NCI-H510A treated with DMSO at 0.1 percent for 48 hours (cell line): Measurements from ENCODE around the gene PRR20C.
"Not testable (repeated sequence)": the region's sequence is repeated elsewhere in the genome, so short reads cannot be mapped to it uniquely, and the experiment has no call there.

Source experiments
- DNase-seq: peaks from one replicate; lab custom pipeline; 2025; lab: John Stamatoyannopoulos, UW

PRR20C gene

DNA sequence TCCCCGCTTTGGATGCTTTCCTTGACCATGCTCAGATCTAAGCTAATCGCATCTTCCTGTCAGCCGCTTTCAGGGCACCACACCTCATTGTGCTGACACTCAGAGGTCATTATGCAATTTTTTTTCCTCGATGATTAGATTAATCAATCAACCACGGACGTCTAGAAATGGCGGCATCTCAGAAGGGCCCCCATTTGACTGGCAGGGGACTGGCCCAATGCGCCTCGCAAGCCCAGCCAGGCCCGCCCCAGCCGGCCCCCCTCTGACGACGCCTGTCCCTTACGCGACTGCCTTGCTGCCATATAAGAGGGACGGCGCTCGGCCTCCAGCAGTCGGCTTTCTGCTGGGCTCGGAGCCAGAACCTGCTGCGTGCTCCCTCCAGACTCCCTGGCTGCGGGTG is at the start of gene PRR20C:
TSS of gene PRR20C (plus strand) at position 301 of the 400 bp plus-strand sequence. CDS start 387 bp downstream, outside the sequence.
- DNase-seq = not testable (repeated sequence)

DNA sequence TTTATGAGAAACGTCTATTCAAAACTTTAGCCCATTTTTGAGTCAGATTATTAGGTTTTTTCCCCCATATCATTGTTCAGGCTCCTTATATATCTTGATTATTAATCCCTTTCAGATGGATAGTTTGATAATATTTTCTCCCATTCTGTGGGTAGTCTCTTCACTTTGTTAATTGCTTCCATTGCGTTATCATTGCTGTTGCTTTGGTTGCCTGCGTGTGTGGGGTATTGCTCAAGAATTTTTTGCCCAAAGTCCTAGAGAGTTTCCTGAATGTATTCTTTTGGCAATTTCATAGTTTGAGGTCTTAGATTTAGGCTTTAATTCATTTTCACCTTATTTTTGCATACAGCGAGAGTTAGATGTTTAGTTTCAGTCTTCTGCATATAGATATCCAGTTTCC is 38.9 kb upstream of the PRR20C start:
- no peak for DNase-seq

DNA sequence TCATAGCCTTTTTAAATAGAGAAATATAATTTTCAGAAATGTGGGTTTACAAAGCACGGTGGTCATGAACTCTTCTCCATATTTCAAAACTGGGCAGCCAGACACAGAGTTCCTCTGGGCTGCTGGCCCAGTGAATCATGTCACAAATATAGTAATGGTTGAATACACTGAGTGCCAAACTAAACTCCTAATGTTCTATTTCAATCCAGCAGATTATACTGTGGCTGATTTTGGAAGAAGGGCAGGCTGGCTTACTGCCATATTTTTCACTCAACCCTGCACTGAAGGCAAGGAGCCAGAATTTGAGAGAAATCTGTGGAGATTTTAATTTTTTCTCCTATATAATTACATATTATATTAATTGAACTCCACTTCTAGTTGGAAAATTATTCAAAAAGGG is 30.2 kb upstream of the PRR20C start:
- no peak for DNase-seq

DNA sequence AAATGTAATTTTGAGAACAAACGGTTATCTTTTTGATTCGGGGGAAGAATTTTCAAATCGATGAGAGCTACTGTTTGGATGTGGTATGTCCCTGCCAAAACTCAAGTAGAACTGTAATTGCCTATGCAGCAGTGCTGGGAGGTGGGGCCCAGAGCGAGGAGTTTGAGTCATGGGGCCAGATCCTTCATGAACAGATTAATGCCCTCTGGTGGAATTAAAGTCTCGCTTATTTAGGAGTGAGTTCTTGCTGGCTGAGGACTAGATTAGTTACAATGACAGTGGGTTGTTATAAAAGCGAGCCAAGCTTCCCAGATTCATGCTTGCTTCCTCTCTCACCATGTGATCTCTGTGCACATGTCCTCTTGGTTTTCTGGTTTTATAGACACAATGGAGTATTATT is 25.0 kb upstream of the PRR20C start:
- DNase-seq = no peak

DNA sequence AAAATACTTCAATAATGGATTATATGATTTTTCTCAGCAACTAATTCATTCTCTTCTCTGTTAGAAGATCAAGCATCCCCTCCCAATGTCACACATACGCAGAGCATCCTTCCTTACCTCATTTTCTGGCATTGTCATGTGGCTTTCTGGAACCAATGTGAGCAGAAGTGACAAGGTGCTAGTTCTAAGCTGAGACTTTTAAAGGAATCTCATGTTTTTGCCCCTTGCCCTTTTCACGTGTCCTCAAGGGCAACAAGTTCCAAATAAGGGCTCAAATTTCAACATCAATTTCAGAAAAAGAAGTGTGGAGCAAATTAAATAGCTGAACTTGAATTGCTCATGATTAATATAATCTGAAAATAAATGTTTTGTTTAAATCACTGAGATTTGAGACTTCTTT is 17.8 kb upstream of the PRR20C start:
- no peak for DNase-seq

DNA sequence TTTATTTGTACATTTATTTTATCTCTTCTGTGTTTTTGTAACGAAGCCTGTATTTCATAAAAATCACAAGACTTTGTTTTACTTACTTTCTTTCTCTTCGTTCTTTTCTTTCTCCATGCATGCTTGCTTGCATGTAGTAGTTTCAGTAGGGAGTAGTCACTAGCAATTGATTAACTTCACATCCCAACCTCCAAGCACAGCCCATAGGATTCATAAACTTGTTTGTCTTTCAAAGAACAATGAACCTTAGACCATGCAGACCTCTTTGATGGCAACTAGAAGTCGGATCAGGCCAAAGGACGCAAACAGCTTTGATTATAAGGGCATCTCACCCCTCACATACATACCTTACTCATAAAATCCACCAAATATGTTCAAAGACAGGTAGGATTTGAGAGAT is 16.3 kb upstream of the PRR20C start:
- no peak for DNase-seq

DNA sequence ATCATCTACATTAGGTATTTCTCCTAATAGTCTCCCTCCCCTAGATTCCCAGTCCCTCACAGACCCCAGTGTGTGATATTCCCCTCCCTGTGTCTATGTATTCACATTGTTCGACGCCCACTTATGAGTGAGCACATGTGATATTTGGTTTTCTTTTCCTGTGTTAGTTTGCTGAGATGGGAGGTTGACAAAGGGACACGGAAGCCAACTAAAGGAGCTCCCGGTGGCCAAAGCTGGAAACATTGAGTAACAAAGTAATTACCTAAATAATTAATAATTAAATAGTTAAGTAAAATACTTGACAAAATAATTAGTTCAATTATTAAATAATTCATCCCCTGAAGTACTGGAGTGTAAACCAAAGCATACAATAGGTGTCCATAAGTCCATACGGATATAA is 14.9 kb upstream of the PRR20C start:
- no peak for DNase-seq

DNA sequence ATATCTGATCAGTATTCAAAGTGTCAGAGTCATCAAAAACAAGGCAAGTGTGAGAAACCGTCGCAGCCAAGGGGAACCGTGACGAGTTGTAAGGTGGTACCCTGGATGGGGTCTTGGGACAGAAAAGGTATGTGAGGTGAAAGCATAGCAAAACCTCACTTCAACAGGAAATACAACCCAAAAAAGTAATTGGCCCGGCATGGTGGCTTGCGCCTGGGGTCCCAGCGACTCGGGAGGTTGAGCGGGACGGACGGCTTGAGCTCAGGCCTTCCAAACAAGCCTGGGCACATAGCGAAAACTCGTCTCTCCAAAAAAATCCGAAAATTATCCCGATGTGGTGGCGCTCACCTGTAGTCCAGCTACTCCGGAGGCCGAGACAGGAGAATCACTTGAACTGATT is 14.1 kb upstream of the PRR20C start:
- DNase-seq = not testable (repeated sequence)

DNA sequence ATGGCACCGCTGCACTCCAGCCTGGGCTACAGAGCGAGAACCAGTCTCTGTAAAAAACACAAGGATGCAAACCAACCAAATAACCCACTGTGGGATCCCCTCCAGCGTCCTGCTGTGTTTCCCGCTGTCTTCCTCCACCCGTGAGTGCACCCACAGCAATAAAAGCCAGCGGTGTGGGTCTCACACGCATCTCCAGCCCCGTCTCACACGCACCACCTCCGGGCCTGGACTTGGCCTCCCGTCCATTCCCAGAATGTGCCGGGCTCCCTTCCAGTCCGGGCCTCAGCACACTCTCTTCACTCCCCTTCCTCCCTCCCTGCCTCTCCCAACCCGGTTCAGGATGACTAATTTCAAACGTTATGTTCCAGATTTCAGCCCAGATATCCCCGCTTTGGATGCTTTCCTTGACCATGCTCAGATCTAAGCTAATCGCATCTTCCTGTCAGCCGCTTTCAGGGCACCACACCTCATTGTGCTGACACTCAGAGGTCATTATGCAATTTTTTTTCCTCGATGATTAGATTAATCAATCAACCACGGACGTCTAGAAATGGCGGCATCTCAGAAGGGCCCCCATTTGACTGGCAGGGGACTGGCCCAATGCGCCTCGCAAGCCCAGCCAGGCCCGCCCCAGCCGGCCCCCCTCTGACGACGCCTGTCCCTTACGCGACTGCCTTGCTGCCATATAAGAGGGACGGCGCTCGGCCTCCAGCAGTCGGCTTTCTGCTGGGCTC is 13.5 kb upstream of the PRR20C start, which contains the start of gene PRR20A:
TSS of gene PRR20A (plus strand) at position 684 of the 734 bp plus-strand sequence. CDS start 387 bp downstream, outside the sequence.
- not testable (repeated sequence) for DNase-seq

DNA sequence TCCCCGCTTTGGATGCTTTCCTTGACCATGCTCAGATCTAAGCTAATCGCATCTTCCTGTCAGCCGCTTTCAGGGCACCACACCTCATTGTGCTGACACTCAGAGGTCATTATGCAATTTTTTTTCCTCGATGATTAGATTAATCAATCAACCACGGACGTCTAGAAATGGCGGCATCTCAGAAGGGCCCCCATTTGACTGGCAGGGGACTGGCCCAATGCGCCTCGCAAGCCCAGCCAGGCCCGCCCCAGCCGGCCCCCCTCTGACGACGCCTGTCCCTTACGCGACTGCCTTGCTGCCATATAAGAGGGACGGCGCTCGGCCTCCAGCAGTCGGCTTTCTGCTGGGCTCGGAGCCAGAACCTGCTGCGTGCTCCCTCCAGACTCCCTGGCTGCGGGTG is 6.7 kb upstream of the PRR20C start, which contains the start of gene PRR20B:
TSS of gene PRR20B (plus strand) at position 301 of the 400 bp plus-strand sequence. CDS start 387 bp downstream, outside the sequence.
- DNase-seq = not testable (repeated sequence)

DNA sequence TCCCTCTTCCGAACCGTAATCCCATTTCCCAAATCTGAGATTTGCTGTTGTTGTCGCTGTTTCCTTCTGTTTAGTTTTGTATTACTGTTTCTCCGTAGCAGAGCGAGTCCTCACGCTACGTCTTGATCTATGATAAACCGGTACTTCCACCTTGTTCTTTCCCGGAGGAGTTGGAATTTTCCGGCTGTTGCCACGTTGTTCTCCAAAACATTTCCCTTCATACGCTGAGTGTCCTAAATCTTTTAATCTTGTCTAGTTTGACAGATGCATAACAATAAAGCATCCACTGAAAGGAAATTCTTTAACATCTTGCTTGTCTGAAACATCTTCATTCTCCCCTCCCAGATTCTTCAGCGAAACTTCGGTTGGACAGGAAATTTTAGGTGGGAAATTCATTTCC is 5.8 kb upstream of the PRR20C start:
- not testable (repeated sequence) for DNase-seq

DNA sequence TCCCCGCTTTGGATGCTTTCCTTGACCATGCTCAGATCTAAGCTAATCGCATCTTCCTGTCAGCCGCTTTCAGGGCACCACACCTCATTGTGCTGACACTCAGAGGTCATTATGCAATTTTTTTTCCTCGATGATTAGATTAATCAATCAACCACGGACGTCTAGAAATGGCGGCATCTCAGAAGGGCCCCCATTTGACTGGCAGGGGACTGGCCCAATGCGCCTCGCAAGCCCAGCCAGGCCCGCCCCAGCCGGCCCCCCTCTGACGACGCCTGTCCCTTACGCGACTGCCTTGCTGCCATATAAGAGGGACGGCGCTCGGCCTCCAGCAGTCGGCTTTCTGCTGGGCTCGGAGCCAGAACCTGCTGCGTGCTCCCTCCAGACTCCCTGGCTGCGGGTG is 6.5 kb downstream of the PRR20C start, which contains the start of gene PRR20D:
TSS of gene PRR20D (plus strand) at position 301 of the 400 bp plus-strand sequence. CDS start 387 bp downstream, outside the sequence.
- DNase-seq = not testable (repeated sequence)

DNA sequence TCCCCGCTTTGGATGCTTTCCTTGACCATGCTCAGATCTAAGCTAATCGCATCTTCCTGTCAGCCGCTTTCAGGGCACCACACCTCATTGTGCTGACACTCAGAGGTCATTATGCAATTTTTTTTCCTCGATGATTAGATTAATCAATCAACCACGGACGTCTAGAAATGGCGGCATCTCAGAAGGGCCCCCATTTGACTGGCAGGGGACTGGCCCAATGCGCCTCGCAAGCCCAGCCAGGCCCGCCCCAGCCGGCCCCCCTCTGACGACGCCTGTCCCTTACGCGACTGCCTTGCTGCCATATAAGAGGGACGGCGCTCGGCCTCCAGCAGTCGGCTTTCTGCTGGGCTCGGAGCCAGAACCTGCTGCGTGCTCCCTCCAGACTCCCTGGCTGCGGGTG is 13.0 kb downstream of the PRR20C start, which contains the start of gene PRR20E:
TSS of gene PRR20E (plus strand) at position 301 of the 400 bp plus-strand sequence. CDS start 387 bp downstream, outside the sequence.
- not testable (repeated sequence) for DNase-seq

DNA sequence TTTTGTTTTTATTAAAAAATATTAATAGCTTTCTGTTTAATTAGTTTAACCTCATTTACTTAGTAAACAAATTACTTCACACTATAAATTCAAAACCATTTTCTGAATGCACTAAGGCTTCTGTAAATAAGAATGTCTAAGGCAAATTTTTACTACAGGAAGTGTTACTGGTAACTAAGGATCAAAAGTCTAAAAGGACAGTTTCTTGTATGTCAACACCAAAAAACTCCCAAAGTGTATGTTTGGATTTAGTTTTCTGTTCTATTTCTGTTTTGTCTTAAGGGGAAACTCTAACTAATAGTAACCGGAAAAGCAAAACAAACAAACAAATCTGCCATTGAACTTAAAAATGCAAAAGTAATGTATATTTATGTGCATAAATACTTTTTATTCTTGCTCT is 37.8 kb downstream of the PRR20C start:
- no peak for DNase-seq
